KOPT-K1 (cell line): ENCODE results near the gene RRM2.

Experiments
- H3K27ac ChIP-seq: fragments of 200-600 bp; sonication (generic); 2 replicates; pipeline ENCODE4 v1.5.1; 2016; ENCODE audit warnings: antibody characterized with exemption, mild to moderate bottlenecking, low read depth, low read length; ENCODE audit not compliant: poor library complexity, severe bottlenecking
- H3K36me3 ChIP-seq: fragments of 200-600 bp; sonication (generic); 2 replicates; pipeline ENCODE4 v1.5.1; 2017; ENCODE audit warnings: antibody characterized with exemption, mild to moderate bottlenecking, low read length, moderate library complexity; ENCODE audit not compliant: insufficient read depth
- H3K9me3 ChIP-seq: fragments of 200-600 bp; sonication (generic); 2 replicates; pipeline ENCODE4 v1.5.1; 2017; ENCODE audit warnings: antibody characterized with exemption, low read length, mild to moderate bottlenecking; ENCODE audit not compliant: insufficient read depth, poor library complexity, severe bottlenecking

The RRM2 gene

DNA sequence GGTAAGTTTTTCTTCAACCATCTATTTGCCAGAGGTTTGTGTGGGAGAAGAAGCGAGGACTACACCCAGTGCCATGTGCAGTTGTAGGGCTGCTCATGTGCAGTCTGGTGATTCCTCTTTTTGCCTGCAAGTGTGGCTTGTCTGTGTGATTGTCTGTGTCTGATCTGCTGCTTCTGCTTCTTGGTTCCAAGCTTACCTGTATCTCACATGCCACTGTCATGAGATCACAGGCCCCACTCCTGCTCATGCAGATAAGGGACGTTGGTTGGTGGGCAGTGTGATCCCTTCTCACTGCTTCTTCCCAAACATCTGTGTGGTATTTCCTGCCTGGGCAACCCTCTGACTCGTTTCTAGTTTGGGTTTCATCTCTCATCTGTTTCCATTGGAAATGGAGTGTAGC, 27.1 kb downstream of the RRM2 start:
- peaks cover 98% of the 10 kb centered on the region for H3K36me3 ChIP-seq
- no peaks in the 10 kb centered on the region for H3K9me3 ChIP-seq
- no peak overlapping the region for H3K27ac ChIP-seq

- Histone ChIP-seq H3K27ac (no peak overlapping the region), H3K36me3 (peaks cover 98% of the 10 kb centered on the region)
Measured at GRCh38 chr2:10150436-10150835, 27.9 kb downstream of the RRM2 start.

DNA sequence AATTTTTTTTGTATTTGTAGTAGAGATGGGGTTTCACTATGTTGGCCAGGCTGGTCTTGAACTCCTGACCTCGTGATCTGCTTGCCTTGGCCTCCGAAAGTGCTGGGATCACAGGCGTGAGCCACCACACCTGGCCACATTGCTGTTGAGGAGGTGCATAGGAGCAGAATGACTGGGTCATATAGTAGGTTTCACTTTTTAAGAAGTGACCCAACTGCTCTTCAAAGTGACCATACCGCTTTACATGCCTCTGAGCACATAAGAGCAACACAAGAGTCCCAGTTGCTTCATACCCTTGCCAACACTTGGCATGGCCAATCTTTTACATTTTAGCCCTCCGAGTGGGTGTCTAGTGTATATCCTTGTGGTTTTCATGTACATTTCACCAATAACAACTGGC, 28.9 kb downstream of the RRM2 start:
- Histone ChIP-seq H3K9me3 (no peaks in the 10 kb centered on the region), H3K27ac (no peak overlapping the region), H3K36me3 (peaks cover 98% of the 10 kb centered on the region)

More at GRCh38 chr2:10150436-10150835, 27.9 kb downstream of the RRM2 start:
- H3K9me3 ChIP-seq = no peaks in the 10 kb centered on the region

GRCh38 chr2:10157293-10157692, 34.8 kb downstream of the RRM2 start:
- peaks cover 99% of the 10 kb centered on the region for H3K36me3 ChIP-seq
- H3K27ac ChIP-seq = no peak overlapping the region
- H3K9me3 ChIP-seq = no peaks in the 10 kb centered on the region

DNA sequence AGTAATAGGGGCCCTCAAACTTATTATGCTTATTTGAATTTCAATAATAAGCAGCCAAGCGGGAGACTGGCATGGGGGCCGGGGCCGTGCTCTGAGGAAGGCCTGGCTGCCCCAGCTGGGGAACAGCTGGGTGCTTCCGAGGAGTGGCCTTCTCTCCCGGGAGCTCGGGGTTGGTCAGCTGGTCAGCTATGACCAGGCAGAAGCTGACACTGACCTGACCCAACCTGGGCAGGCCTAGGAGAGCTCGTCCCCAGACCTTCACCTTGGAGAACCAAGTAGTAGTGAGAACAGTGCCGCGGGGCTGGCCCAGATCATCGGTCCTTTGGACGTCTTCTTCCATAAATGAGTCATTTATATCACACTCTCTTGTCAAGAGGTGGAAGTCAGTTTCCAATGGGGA, 36.1 kb downstream of the RRM2 start:
- peak overlapping the region; percentile 49 for H3K27ac ChIP-seq
- H3K9me3 ChIP-seq = no peaks in the 10 kb centered on the region
- H3K36me3 ChIP-seq = peaks cover 89% of the 10 kb centered on the region

DNA sequence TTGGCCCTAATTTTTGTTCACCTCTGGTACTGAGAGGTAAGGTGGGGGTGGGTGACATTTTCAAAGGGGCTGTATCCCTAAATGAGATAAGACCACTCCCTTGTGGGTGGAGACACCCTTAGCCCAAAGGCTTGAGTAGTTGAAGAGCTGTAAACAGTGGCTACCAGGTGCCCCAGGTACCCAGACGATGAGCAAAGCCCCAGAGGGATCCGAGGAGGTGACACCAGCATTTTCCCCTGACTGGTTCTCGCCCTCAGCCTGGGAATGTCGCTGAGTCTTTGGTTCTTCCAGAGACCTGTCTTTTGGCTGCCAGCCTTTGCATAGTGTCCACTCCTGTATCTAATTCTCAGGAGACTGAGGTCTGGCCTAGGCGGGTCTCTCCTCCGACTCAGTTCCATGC, 36.5 kb downstream of the RRM2 start:
- Histone ChIP-seq H3K36me3 (peaks cover 89% of the 10 kb centered on the region), H3K27ac (peak overlapping the region; percentile 49), H3K9me3 (no peaks in the 10 kb centered on the region)

DNA sequence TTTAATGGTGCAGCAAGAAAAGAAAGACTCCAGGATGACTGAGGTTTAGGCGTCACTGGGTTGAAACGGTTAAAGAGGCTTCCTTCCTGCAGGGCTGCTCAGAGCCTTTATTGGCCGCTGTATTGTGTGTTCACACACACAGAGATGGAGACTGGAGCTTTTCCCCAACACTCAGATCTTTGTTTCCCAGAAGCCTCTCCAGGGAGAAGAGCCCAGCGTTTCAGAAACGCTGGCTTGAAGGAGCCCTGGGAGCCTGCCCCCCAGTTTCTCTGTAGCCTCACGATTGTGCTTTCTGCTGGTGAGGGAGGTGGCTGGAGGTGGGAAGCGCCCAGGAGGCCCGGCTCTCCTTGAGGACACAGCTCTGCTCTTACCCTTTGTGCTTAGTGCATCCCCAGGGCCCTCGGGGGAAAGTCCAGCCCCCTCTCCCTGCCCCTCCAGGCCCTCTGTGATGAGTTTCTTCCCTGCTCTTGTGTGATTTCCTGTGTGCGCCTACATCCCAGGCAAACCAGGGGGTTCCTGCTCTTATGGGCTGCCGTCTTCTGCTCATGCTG, 37.1 kb downstream of the RRM2 start:
- Histone ChIP-seq H3K36me3 (peaks cover 89% of the 10 kb centered on the region), H3K9me3 (no peaks in the 10 kb centered on the region), H3K27ac (peak overlapping the region; percentile 49)

GRCh38 chr2:10160203-10160955, 37.8 kb downstream of the RRM2 start:
- peak overlapping the region; percentile 49 for H3K27ac ChIP-seq
- H3K9me3 ChIP-seq = no peaks in the 10 kb centered on the region
- peaks cover 89% of the 10 kb centered on the region for H3K36me3 ChIP-seq

DNA sequence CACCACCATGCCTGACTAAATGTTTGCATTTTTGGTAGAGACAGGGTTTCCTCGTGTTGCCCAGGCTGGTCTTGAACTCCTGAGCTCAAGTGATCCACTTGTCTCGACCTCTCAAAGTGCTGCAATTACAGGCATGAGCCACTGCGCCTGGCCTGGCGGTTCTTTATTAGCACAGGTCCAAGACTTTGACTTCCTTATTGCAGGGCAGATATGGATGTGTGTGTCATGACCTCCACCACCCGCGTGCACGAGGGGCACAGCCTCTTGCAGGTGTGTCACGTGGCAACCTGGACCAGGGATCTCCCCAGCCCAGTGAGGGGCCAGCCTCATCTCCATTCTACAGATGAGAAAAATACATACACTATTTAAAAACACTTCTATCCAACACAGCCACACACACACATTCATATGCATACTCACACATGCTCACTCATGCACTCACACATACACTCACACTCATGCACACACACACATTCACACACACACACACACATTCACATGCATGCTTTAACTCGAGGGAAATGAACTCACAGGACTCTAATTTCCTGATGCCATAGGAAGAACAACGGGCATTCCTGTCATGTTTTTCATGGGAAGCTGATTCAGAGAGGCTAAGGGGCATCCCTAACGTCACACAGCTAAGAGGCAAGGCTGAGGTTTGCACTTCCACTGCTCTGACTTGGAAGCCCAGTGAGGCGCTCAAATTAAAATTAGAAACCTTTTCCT, 38.8 kb downstream of the RRM2 start:
- peaks cover 89% of the 10 kb centered on the region for H3K36me3 ChIP-seq
- no peaks in the 10 kb centered on the region for H3K9me3 ChIP-seq
- no peak overlapping the region for H3K27ac ChIP-seq

DNA sequence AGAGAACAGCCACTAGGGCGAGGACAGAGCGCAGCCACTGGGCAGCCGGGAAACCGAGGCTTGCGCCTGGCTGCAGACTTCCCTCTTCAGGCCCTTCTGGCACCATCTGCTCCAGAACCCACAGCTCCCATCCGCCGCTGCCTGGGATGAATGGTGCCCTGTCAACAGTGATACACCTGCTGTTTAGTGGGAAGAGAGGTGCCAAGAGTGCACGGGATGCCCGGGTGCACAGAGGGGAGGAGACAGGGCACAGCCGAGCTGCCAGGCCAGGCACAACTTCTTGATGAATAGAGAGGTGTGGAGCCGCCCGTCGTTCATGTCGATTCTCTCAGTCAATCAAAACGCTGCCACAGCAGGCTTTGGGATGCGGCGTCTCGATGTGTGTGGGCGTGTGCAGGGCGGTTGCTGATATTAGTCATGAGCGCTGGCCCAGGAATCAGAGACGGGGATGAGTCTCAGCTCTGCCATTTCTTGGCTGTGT, 39.5 kb downstream of the RRM2 start:
- Histone ChIP-seq H3K9me3 (no peaks in the 10 kb centered on the region), H3K27ac (no peak overlapping the region), H3K36me3 (peaks cover 89% of the 10 kb centered on the region)

- no peak overlapping the region for H3K27ac ChIP-seq
- H3K36me3 ChIP-seq = peaks cover 89% of the 10 kb centered on the region
- H3K9me3 ChIP-seq = no peaks in the 10 kb centered on the region
Measured at GRCh38 chr2:10162586-10163497, 40.3 kb downstream of the RRM2 start.

GRCh38 chr2:10163498-10164486, 41.3 kb downstream of the RRM2 start:
- no peak overlapping the region for H3K27ac ChIP-seq
- H3K9me3 ChIP-seq = no peaks in the 10 kb centered on the region
- peaks cover 79% of the 10 kb centered on the region for H3K36me3 ChIP-seq

DNA sequence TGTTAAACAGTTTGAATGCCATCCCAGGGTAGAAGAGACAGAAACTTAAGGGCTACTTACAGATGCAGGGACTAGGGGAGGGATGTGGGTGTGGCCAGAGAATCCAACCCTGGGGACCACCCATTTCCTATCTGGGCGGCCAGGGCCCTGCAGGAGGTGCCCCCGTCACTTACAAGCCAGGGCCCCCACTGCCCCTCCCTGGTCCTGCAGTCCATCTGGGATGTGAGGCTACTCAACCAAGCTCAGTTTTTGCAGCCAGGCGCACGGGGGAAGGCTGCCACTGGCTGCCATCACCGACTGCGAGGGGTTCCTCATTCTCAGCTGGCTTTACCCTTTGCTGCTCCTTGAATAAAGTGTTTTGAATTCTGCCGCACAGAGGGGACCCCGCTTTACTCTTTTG, 42.1 kb downstream of the RRM2 start:
- no peaks in the 10 kb centered on the region for H3K9me3 ChIP-seq
- no peak overlapping the region for H3K27ac ChIP-seq
- H3K36me3 ChIP-seq = peaks cover 76% of the 10 kb centered on the region

DNA sequence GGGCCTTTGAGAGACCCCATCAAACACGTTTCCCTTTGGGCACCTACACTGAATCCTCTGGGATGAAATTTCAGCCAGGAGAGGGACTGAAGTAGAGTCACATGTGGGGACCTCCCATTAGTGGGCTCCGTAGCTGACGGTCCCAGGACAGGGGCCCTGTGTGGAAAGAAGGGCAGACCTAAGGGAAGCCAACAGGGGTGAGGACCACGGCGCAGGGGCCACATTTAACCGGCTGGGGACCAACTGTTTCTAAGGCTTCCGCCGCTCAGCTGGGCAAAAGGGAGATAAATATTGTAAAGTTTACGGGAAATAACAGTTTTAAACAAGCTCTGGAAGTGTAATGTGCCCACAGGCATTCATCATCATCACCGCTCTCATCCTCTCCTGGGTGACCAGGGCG, 42.7 kb downstream of the RRM2 start:
- Histone ChIP-seq H3K36me3 (peaks cover 77% of the 10 kb centered on the region), H3K9me3 (no peaks in the 10 kb centered on the region), H3K27ac (no peak overlapping the region)
